Bone marrow (tissue), 2 donors: Measurements from ENCODE around the gene IGSF6.
"Not testable (repeated sequence)": the region's sequence is repeated elsewhere in the genome, so short reads cannot be mapped to it uniquely, and the experiment has no call there.

Experiments
- DNase-seq, 2 donors: peaks; one replicate each; lab custom pipeline; 2025; lab: John Stamatoyannopoulos, UW

The IGSF6 gene

GRCh38 chr16:21629616-21630539 is 22.5 kb downstream of the IGSF6 start:
- not testable (repeated sequence) for DNase-seq

GRCh38 chr16:21628772-21629171 is 23.6 kb downstream of the IGSF6 start:
- DNase-seq: no peak

GRCh38 chr16:21628121-21628726 is 24.2 kb downstream of the IGSF6 start:
- no peak for DNase-seq

GRCh38 chr16:21626659-21627277 is 25.6 kb downstream of the IGSF6 start:
- DNase-seq: peak in 1 of 2 donors; percentile 76

GRCh38 chr16:21625026-21625425 is 27.4 kb downstream of the IGSF6 start:
- no peak for DNase-seq

GRCh38 chr16:21622545-21622944 is 29.9 kb downstream of the IGSF6 start:
- DNase-seq: no peak

GRCh38 chr16:21620592-21620991 is 31.8 kb downstream of the IGSF6 start:
- no peak for DNase-seq

- no peak for DNase-seq
These were observed 32.5 kb downstream of the IGSF6 start for GRCh38 chr16:21619765-21620425.

- no peak for DNase-seq
These were observed 34.1 kb downstream of the IGSF6 start for GRCh38 chr16:21618281-21618680.

- peak in 1 of 2 donors; percentile 70 for DNase-seq
These were observed 34.8 kb downstream of the IGSF6 start for GRCh38 chr16:21617607-21618006.

GRCh38 chr16:21614896-21615295 is 37.5 kb downstream of the IGSF6 start:
- DNase-seq: no peak

- DNase-seq: no peak
These were observed 38.6 kb downstream of the IGSF6 start for GRCh38 chr16:21613781-21614180.

GRCh38 chr16:21613361-21613760 is 39.0 kb downstream of the IGSF6 start:
- DNase-seq: no peak

GRCh38 chr16:21611556-21612384 is 40.6 kb downstream of the IGSF6 start:
- DNase-seq: no peak

GRCh38 chr16:21611198-21611555 is 41.2 kb downstream of the IGSF6 start:
- no peak for DNase-seq

- DNase-seq: no peak
These were observed 41.6 kb downstream of the IGSF6 start for GRCh38 chr16:21610766-21611165.

- DNase-seq: no peak
These were observed 42.3 kb downstream of the IGSF6 start for GRCh38 chr16:21610006-21610544.

- peak; percentile 8 to 35 for DNase-seq
These were observed 43.6 kb downstream of the IGSF6 start for GRCh38 chr16:21608639-21609328.

- not testable (repeated sequence) for DNase-seq
These were observed 46.6 kb downstream of the IGSF6 start for GRCh38 chr16:21605848-21606247.

- no peak for DNase-seq
These were observed 48.5 kb downstream of the IGSF6 start for GRCh38 chr16:21603928-21604327.

- DNase-seq: no peak
These were observed 49.6 kb downstream of the IGSF6 start for GRCh38 chr16:21602785-21603184.
